ENCODE results near the gene RNF144B. TPM values are rescaled to one million over a fixed set of nuclear protein-coding genes. Genes with fewer than 3 reads are reported as not detected.

RNF144B gene
- total RNA-seq, 1 experiment from 2014 or later: 12.1 TPM

DNA sequence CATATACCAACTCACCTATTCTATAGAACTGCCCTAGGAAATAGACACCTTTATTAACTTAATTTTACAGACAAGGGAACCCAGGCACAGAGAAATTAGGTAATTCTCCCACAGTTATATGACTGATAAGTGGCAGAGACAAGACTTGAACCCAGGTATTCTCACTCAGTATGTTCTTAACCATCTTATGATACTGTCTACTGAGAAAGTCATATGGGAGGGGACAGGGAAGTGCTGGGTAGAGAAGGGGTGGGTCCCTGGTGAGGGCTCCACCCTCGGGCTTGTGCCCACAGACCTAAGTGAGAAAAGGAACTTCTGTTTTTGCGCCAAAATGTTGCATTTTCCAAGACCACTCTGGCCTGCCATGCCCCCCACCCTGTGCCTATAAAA lies 123.5 kb downstream of the RNF144B start:
- H3K4me1 Mint-ChIP-seq (ENCODE audit: low read depth, unreplicated experiment): no peaks in the 10 kb centered on the region
- H3K4me3 Mint-ChIP-seq (ENCODE audit: low read depth, unreplicated experiment): no peak overlapping the region
- CTCF ChIA-PET: no interaction called here
- no peaks in the 10 kb centered on the region for H3K9me3 Mint-ChIP-seq (ENCODE audit: low read depth, unreplicated experiment)
- H3K27me3 Mint-ChIP-seq (ENCODE audit: unreplicated experiment): no peaks in the 10 kb centered on the region
- intact Hi-C loops (cut with micrococcal nuclease; ENCODE audit: unreplicated experiment): no loop called here
- no peaks in the 10 kb centered on the region for H3K36me3 Mint-ChIP-seq (ENCODE audit: insufficient read depth, unreplicated experiment)
- TF ChIP-seq, protein P1, sequence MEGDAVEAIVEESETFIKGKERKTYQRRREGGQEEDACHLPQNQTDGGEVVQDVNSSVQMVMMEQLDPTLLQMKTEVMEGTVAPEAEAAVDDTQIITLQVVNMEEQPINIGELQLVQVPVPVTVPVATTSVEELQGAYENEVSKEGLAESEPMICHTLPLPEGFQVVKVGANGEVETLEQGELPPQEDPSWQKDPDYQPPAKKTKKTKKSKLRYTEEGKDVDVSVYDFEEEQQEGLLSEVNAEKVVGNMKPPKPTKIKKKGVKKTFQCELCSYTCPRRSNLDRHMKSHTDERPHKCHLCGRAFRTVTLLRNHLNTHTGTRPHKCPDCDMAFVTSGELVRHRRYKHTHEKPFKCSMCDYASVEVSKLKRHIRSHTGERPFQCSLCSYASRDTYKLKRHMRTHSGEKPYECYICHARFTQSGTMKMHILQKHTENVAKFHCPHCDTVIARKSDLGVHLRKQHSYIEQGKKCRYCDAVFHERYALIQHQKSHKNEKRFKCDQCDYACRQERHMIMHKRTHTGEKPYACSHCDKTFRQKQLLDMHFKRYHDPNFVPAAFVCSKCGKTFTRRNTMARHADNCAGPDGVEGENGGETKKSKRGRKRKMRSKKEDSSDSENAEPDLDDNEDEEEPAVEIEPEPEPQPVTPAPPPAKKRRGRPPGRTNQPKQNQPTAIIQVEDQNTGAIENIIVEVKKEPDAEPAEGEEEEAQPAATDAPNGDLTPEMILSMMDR (IDR thresholded peaks at IDR 0.05; ENCODE audit: unreplicated experiment): no peak
- no peak for DNase-seq
- no TSS peak for BruUV-seq (replicated peaks)
- H3K27ac Mint-ChIP-seq (ENCODE audit: unreplicated experiment): no peak overlapping the region

DNA sequence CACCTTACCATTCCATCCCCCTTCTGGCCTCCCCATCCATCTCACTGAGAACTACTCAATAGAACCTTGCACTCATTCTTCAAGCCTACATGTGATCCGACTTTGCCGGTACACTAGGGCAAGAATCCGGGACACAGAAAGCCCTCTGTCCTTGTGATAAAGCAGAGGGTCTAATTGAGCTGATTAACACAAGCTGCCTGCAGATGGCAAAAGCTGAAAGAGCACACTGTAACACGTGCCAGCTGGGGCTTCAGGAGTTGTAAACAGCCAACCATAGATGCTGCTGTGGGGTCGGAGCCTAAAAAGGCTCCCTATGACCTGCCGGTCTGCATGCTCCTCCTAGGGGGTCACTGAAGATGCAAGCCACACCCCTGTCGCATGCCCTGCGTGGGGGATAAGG lies 124.1 kb downstream of the RNF144B start:
- no TSS peak for BruUV-seq (replicated peaks)
- no peaks in the 10 kb centered on the region for H3K4me1 Mint-ChIP-seq (ENCODE audit: low read depth, unreplicated experiment)
- TF ChIP-seq, protein P1 (IDR thresholded peaks at IDR 0.05; ENCODE audit: unreplicated experiment): no peak
- no peaks in the 10 kb centered on the region for H3K36me3 Mint-ChIP-seq (ENCODE audit: insufficient read depth, unreplicated experiment)
- DNase-seq: no peak
- H3K27me3 Mint-ChIP-seq (ENCODE audit: unreplicated experiment): no peaks in the 10 kb centered on the region
- no peak overlapping the region for H3K27ac Mint-ChIP-seq (ENCODE audit: unreplicated experiment)
- intact Hi-C loops (cut with micrococcal nuclease; ENCODE audit: unreplicated experiment): no loop called here
- H3K9me3 Mint-ChIP-seq (ENCODE audit: low read depth, unreplicated experiment): no peaks in the 10 kb centered on the region
- no peak overlapping the region for H3K4me3 Mint-ChIP-seq (ENCODE audit: low read depth, unreplicated experiment)
- CTCF ChIA-PET: no interaction called here

DNA sequence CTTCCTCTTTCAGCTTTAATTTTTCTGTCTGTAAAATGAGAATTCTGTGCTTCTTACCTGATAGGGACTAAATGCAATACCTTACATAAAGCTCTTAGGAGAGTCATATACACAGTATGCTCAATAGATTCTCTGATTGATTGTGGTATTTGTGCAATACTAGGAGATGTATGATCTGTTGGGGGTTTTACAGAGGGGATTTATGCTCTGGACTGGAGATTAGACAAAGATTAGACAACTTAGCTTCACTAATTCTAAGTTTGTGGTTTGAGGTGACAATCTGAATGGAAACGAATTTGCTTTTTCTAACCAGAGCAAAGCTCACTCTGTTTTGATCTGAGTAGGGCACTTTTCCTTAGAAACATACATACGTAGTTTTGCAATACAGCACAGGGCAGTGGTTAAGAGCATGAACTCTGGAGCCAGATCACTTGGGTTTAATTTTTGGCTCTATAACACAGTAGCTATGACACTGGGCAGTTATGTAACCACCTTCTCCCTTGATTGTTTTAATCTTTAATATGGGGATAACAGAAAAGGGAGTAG lies 126.2 kb downstream of the RNF144B start:
- TF ChIP-seq, protein P1 (IDR thresholded peaks at IDR 0.05; ENCODE audit: unreplicated experiment): no peak
- H3K36me3 Mint-ChIP-seq (ENCODE audit: insufficient read depth, unreplicated experiment): no peaks in the 10 kb centered on the region
- no peak overlapping the region for H3K27ac Mint-ChIP-seq (ENCODE audit: unreplicated experiment)
- intact Hi-C loops (cut with micrococcal nuclease; ENCODE audit: unreplicated experiment): no loop called here
- H3K27me3 Mint-ChIP-seq (ENCODE audit: unreplicated experiment): no peaks in the 10 kb centered on the region
- no peaks in the 10 kb centered on the region for H3K4me1 Mint-ChIP-seq (ENCODE audit: low read depth, unreplicated experiment)
- BruUV-seq (replicated peaks): no TSS peak
- H3K4me3 Mint-ChIP-seq (ENCODE audit: low read depth, unreplicated experiment): no peak overlapping the region
- CTCF ChIA-PET: interaction anchor here (0.6 kb wide), 1 partner anchor 184 kb away, joined by 3 read pairs; no protein-coding TSS in a partner anchor
- no peak for DNase-seq
- H3K9me3 Mint-ChIP-seq (ENCODE audit: low read depth, unreplicated experiment): no peaks in the 10 kb centered on the region

DNA sequence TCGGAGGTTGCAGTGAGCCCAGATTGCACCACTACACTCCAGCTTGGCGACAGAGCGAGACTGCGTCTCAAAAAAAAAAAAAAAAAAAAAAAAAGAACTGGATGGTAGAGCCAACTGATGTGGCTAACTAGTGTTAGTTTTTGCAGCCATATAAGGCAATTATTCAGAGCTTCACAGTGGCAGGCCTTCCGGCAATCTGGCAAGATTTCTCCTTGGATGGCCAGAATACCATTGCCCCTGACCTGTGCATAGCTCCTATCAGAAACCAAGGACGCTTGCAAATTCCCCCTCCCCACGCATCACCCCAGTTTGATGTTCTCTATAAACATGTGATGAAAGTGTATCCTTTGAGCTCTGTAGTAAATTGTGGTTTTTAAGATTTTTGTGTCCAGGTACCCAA lies 127.0 kb downstream of the RNF144B start:
- Mint-ChIP-seq H3K4me1 (ENCODE audit: low read depth, unreplicated experiment) (no peaks in the 10 kb centered on the region), H3K9me3 (ENCODE audit: low read depth, unreplicated experiment) (no peaks in the 10 kb centered on the region), H3K4me3 (ENCODE audit: low read depth, unreplicated experiment) (no peak overlapping the region), H3K27ac (ENCODE audit: unreplicated experiment) (no peak overlapping the region), H3K27me3 (ENCODE audit: unreplicated experiment) (no peaks in the 10 kb centered on the region), H3K36me3 (ENCODE audit: insufficient read depth, unreplicated experiment) (no peaks in the 10 kb centered on the region)
- intact Hi-C loops (cut with micrococcal nuclease; ENCODE audit: unreplicated experiment): no loop called here
- TF ChIP-seq, protein P1 (IDR thresholded peaks at IDR 0.05; ENCODE audit: unreplicated experiment): no peak
- CTCF ChIA-PET: no interaction called here
- no peak for DNase-seq
- no TSS peak for BruUV-seq (replicated peaks)

All from Calu3 (cell line).